Non-pigmented ciliary epithelial cell (primary cell): ENCODE measurements around the gene STK32C.
A peak's percentile ranks its signal among the peaks of the same experiment; 100 is the strongest.
"Not testable (repeated sequence)": the region's sequence is repeated elsewhere in the genome, so short reads cannot be mapped to it uniquely, and the experiment has no call there.

Source experiments
- DNase-seq: peaks from one replicate; pipeline ENCODE4 v3.0.0-alpha.2; 2010; ENCODE audit warnings: low read depth

Gene STK32C

GRCh38 chr10:132307823-132308586 is at the start of gene STK32C:
Gene STK32C, minus strand, starts transcription at chr10:132307950. Its CDS starts 117 bp downstream, at chr10:132307833.
- DNase-seq, result peak; percentile 42

- DNase-seq, result no peak
Measured at GRCh38 chr10:132356621-132357195, 49.0 kb upstream of the STK32C start.

GRCh38 chr10:132355754-132356153 is 48.0 kb upstream of the STK32C start:
- no peak for DNase-seq

- DNase-seq, result no peak
Measured at GRCh38 chr10:132355297-132355696, 47.5 kb upstream of the STK32C start.

GRCh38 chr10:132354356-132355094 is 46.8 kb upstream of the STK32C start:
- no peak for DNase-seq

- no peak for DNase-seq
Measured at GRCh38 chr10:132353456-132354355, 46.0 kb upstream of the STK32C start.

GRCh38 chr10:132352462-132353308 is 44.9 kb upstream of the STK32C start:
- DNase-seq, result not testable (repeated sequence)

- DNase-seq, result no peak
Measured at GRCh38 chr10:132351611-132352010, 43.9 kb upstream of the STK32C start.

GRCh38 chr10:132350946-132351345 is 43.2 kb upstream of the STK32C start:
- no peak for DNase-seq

GRCh38 chr10:132350391-132350790 is 42.6 kb upstream of the STK32C start:
- DNase-seq, result no peak

GRCh38 chr10:132349766-132350165 is 42.0 kb upstream of the STK32C start:
- no peak for DNase-seq

- DNase-seq, result no peak
Measured at GRCh38 chr10:132347931-132348267, 40.1 kb upstream of the STK32C start.

- DNase-seq, result no peak
Measured at GRCh38 chr10:132347211-132347930, 39.6 kb upstream of the STK32C start.

GRCh38 chr10:132346806-132347205 is 39.1 kb upstream of the STK32C start:
- DNase-seq, result no peak

- no peak for DNase-seq
Measured at GRCh38 chr10:132345345-132345744, 37.6 kb upstream of the STK32C start.

GRCh38 chr10:132344386-132344785 is 36.6 kb upstream of the STK32C start:
- DNase-seq, result no peak

- DNase-seq, result no peak
Measured at GRCh38 chr10:132342553-132342952, 34.8 kb upstream of the STK32C start.

- DNase-seq, result no peak
Measured at GRCh38 chr10:132341781-132342180, 34.0 kb upstream of the STK32C start.

- DNase-seq, result no peak
Measured at GRCh38 chr10:132341017-132341416, 33.3 kb upstream of the STK32C start.

- DNase-seq, result no peak
Measured at GRCh38 chr10:132339276-132339675, 31.5 kb upstream of the STK32C start.

GRCh38 chr10:132338876-132339275 is 31.1 kb upstream of the STK32C start:
- no peak for DNase-seq
